SK-N-SH (cell line): ENCODE results near the gene MTMR12.

Experiments used
- EZH2phosphoT487 ChIP-seq: fragments of 200-600 bp; sonication (generic); IDR thresholded peaks from 2 replicates; pipeline ENCODE4 v1.6.1; 2017; ENCODE audit warnings: low read depth, mixed run types, mild to moderate bottlenecking, antibody characterized with exemption, moderate library complexity, borderline replicate concordance
- FOXM1 ChIP-seq: IDR thresholded peaks from 2 replicates; pipeline ENCODE4 v1.4.0; 2012; ENCODE audit warnings: low read depth, mild to moderate bottlenecking
- MXI1 ChIP-seq: IDR thresholded peaks from 2 replicates; pipeline ENCODE4 v1.6.1; 2012; ENCODE audit warnings: mild to moderate bottlenecking, low read depth, low read length, improper control_type of control experiment
- RAD21 ChIP-seq: IDR thresholded peaks from 2 replicates; pipeline ENCODE4 v1.6.1; 2012; ENCODE audit warnings: mild to moderate bottlenecking, low read length
- SIN3A ChIP-seq: IDR thresholded peaks from 2 replicates; pipeline ENCODE4 v1.6.1; 2012; ENCODE audit warnings: low read depth, mild to moderate bottlenecking, low read length, moderate library complexity, borderline replicate concordance
- TAF1 ChIP-seq: IDR thresholded peaks from 2 replicates; pipeline ENCODE4 v1.6.1; 2012; ENCODE audit warnings: low read depth, mild to moderate bottlenecking, low read length, moderate library complexity, borderline replicate concordance
- TCF12 ChIP-seq: IDR thresholded peaks from 2 replicates; pipeline ENCODE4 v1.4.0; 2012
- TEAD4 ChIP-seq: IDR thresholded peaks from 2 replicates; pipeline ENCODE4 v1.4.0; 2012; ENCODE audit warnings: mild to moderate bottlenecking, borderline replicate concordance; ENCODE audit not compliant: insufficient read depth
- YY1 ChIP-seq: IDR thresholded peaks from 2 replicates; pipeline ENCODE4 v1.4.0; 2012; ENCODE audit warnings: low read depth, mild to moderate bottlenecking
- TF ChIP-seq, protein P1 (sequence below): fragments of 200-600 bp; sonication (generic); IDR thresholded peaks from 2 replicates; pipeline ENCODE4 v1.6.1; 2017; ENCODE audit warnings: antibody characterized with exemption, mild to moderate bottlenecking, moderate library complexity
- TF ChIP-seq, protein P2 (sequence below): fragments of 150-350 bp; IDR thresholded peaks from 2 replicates; pipeline ENCODE4 v1.6.1; 2016; ENCODE audit warnings: mild to moderate bottlenecking, low read depth, low read length
- TF ChIP-seq, protein P3 (sequence below): fragments of 150-350 bp; IDR thresholded peaks from 2 replicates; pipeline ENCODE4 v1.6.1; 2017; ENCODE audit warnings: antibody characterized with exemption, low read length, low read depth, borderline replicate concordance
- TF ChIP-seq, protein P4 (sequence below): IDR thresholded peaks from 2 replicates; pipeline ENCODE4 v1.4.0; 2012; ENCODE audit warnings: low read depth

DNA sequence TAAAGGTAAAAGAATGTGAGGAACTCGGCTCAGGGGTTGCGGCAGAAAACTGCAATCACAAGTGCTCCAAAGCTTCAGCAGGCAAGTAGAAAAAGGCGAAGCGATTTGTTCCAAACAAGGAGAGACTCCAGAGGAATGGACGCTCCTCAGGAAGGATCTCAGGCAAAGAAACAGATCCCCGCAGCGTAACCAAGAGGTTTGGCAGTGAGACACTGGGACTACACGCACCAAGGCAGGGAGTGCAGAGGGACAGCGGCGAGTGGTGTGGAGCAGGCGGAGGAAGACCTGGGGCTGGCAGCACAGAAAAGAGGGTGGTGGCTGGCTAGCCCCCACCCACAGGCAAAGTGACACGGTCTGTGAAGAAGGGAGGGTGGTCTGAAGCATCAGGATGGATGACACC, 83.9 kb downstream of the MTMR12 start:
- TF ChIP-seq SIN3A (no peak), EZH2phosphoT487 (no peak), MXI1 (no peak), FOXM1 (no peak), TAF1 (no peak), RAD21 (no peak), TEAD4 (no peak), YY1 (no peak), TCF12 (no peak)
- TF ChIP-seq, protein P1, sequence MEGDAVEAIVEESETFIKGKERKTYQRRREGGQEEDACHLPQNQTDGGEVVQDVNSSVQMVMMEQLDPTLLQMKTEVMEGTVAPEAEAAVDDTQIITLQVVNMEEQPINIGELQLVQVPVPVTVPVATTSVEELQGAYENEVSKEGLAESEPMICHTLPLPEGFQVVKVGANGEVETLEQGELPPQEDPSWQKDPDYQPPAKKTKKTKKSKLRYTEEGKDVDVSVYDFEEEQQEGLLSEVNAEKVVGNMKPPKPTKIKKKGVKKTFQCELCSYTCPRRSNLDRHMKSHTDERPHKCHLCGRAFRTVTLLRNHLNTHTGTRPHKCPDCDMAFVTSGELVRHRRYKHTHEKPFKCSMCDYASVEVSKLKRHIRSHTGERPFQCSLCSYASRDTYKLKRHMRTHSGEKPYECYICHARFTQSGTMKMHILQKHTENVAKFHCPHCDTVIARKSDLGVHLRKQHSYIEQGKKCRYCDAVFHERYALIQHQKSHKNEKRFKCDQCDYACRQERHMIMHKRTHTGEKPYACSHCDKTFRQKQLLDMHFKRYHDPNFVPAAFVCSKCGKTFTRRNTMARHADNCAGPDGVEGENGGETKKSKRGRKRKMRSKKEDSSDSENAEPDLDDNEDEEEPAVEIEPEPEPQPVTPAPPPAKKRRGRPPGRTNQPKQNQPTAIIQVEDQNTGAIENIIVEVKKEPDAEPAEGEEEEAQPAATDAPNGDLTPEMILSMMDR, result no peak
- TF ChIP-seq, protein P2, sequence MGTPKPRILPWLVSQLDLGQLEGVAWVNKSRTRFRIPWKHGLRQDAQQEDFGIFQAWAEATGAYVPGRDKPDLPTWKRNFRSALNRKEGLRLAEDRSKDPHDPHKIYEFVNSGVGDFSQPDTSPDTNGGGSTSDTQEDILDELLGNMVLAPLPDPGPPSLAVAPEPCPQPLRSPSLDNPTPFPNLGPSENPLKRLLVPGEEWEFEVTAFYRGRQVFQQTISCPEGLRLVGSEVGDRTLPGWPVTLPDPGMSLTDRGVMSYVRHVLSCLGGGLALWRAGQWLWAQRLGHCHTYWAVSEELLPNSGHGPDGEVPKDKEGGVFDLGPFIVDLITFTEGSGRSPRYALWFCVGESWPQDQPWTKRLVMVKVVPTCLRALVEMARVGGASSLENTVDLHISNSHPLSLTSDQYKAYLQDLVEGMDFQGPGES, result no peak
- TF ChIP-seq, protein P3, sequence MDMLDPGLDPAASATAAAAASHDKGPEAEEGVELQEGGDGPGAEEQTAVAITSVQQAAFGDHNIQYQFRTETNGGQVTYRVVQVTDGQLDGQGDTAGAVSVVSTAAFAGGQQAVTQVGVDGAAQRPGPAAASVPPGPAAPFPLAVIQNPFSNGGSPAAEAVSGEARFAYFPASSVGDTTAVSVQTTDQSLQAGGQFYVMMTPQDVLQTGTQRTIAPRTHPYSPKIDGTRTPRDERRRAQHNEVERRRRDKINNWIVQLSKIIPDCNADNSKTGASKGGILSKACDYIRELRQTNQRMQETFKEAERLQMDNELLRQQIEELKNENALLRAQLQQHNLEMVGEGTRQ, result no peak
- TF ChIP-seq, protein P4, sequence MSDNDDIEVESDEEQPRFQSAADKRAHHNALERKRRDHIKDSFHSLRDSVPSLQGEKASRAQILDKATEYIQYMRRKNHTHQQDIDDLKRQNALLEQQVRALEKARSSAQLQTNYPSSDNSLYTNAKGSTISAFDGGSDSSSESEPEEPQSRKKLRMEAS, result no peak
